ENCODE results near the gene AGPAT4.

AGPAT4 gene

DNA sequence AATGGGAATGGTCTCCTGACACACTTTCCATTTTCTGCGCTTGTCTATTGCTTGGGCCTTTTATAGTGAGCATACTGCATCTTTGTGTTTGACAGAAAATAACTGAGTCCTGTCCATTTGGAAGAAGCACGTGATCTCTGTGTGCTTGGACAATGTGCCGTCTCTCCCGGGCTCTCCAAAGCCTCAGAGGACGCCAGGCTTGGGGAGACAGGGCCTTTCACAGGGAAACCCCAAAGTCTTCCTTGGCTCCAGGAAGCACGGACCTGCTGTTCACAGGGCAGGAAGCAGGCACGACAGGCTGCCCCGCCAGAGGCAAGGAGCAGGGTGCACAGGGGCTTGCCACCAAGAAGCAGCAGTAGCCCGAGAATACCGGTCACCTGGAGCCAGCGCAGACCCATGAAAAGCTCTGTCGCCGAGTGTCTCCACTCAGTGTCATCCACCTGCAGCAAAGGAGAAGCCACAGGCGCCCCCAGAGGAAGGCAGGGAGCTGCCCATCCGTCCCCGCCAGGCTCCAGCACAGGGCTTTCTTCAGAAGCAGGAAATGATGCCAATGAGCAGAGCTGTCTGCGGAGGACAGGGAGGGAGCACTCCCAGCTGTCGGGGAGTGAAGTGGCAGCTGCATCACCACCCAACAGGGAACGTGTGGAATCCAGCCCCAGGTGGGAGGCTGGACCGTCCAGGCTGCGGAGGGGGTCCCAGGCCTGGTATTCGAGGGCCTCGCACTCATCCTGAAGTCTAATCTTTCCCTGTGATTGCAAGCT, 135.1 kb downstream of the AGPAT4 start:
- H3K4me2 ChIP-seq (ENCODE audit: low read length), result no peak overlapping the region
- TF ChIP-seq, protein P1, sequence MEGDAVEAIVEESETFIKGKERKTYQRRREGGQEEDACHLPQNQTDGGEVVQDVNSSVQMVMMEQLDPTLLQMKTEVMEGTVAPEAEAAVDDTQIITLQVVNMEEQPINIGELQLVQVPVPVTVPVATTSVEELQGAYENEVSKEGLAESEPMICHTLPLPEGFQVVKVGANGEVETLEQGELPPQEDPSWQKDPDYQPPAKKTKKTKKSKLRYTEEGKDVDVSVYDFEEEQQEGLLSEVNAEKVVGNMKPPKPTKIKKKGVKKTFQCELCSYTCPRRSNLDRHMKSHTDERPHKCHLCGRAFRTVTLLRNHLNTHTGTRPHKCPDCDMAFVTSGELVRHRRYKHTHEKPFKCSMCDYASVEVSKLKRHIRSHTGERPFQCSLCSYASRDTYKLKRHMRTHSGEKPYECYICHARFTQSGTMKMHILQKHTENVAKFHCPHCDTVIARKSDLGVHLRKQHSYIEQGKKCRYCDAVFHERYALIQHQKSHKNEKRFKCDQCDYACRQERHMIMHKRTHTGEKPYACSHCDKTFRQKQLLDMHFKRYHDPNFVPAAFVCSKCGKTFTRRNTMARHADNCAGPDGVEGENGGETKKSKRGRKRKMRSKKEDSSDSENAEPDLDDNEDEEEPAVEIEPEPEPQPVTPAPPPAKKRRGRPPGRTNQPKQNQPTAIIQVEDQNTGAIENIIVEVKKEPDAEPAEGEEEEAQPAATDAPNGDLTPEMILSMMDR (IDR thresholded peaks at IDR 0.05; ENCODE audit: low read depth, low read length, poor library complexity, severe bottlenecking), result no peak
- TF ChIP-seq EZH2phosphoT487 (IDR thresholded peaks at IDR 0.05; ENCODE audit: borderline replicate concordance, low read length), result no peak
- H3K27ac ChIP-seq (ENCODE audit: low read depth, low read length), result no peak overlapping the region
- H3K9me2 ChIP-seq (replicated peaks; ENCODE audit: control insufficient read depth, low read length), result no peaks in the 10 kb centered on the region
- no peaks in the 10 kb centered on the region for H3K9me3 ChIP-seq (ENCODE audit: control insufficient read depth, insufficient read depth, low read length)
- H3F3A ChIP-seq (ENCODE audit: control insufficient read depth, insufficient read depth), result no peaks in the 10 kb centered on the region
- no peaks in the 10 kb centered on the region for H3K36me3 ChIP-seq (ENCODE audit: control insufficient read depth, low read length)
- H3K4me1 ChIP-seq (ENCODE audit: control insufficient read depth, low read length), result no peaks in the 10 kb centered on the region
- no peaks in the 10 kb centered on the region for H4K20me1 ChIP-seq (ENCODE audit: control insufficient read depth, insufficient read depth, low read depth, low read length)
- H3K27me3 ChIP-seq (ENCODE audit: control insufficient read depth, low read length), result no peaks in the 10 kb centered on the region
- H3K4me3 ChIP-seq (ENCODE audit: low read length), result no peak overlapping the region
- H3K79me2 ChIP-seq (ENCODE audit: control insufficient read depth, low read length), result no peaks in the 10 kb centered on the region

DNA sequence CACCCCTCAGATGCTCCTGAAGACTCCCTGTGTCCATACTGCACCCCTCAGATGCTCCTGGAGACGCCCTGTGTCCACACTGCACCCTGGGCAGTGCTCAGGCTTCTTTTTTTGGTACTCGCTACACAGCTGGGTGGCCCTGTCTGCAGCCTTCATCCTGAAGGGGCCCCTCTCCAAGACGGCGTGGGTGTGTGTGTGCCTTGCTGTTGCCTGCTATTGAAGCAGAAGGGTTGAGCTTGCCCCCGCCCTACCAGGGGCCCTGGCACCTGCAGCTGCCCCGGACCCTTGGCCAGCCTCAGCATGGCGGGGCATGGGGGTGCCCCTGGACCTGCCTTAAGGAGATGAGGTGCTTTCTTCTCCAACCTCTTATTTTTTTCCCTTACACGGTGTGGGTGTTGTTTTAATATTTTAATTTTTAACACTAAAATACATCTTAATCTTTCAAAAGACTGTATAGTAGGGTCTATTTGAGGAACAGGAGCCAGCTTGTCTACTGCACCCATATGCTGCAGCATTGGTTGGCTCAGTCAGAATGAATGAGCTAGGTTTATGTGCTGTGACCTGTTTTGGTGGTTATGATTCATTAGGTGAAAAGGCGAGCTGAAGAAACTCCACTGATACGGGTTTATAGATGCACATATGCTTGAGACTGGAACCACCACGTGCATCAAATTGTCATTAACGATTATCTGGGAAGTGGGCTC, 135.9 kb downstream of the AGPAT4 start:
- no peak overlapping the region for H3K27ac ChIP-seq (ENCODE audit: low read depth, low read length)
- no peaks in the 10 kb centered on the region for H3K4me1 ChIP-seq (ENCODE audit: control insufficient read depth, low read length)
- no peaks in the 10 kb centered on the region for H3K36me3 ChIP-seq (ENCODE audit: control insufficient read depth, low read length)
- TF ChIP-seq EZH2phosphoT487 (IDR thresholded peaks at IDR 0.05; ENCODE audit: borderline replicate concordance, low read length), result no peak
- TF ChIP-seq, protein P1 (IDR thresholded peaks at IDR 0.05; ENCODE audit: low read depth, low read length, poor library complexity, severe bottlenecking), result no peak
- H3K4me3 ChIP-seq (ENCODE audit: low read length), result no peak overlapping the region
- no peak overlapping the region for H3K4me2 ChIP-seq (ENCODE audit: low read length)
- no peaks in the 10 kb centered on the region for H3K9me2 ChIP-seq (replicated peaks; ENCODE audit: control insufficient read depth, low read length)
- H3K27me3 ChIP-seq (ENCODE audit: control insufficient read depth, low read length), result no peaks in the 10 kb centered on the region
- H4K20me1 ChIP-seq (ENCODE audit: control insufficient read depth, insufficient read depth, low read depth, low read length), result no peaks in the 10 kb centered on the region
- no peaks in the 10 kb centered on the region for H3K79me2 ChIP-seq (ENCODE audit: control insufficient read depth, low read length)
- H3K9me3 ChIP-seq (ENCODE audit: control insufficient read depth, insufficient read depth, low read length), result no peaks in the 10 kb centered on the region
- no peaks in the 10 kb centered on the region for H3F3A ChIP-seq (ENCODE audit: control insufficient read depth, insufficient read depth)

DNA sequence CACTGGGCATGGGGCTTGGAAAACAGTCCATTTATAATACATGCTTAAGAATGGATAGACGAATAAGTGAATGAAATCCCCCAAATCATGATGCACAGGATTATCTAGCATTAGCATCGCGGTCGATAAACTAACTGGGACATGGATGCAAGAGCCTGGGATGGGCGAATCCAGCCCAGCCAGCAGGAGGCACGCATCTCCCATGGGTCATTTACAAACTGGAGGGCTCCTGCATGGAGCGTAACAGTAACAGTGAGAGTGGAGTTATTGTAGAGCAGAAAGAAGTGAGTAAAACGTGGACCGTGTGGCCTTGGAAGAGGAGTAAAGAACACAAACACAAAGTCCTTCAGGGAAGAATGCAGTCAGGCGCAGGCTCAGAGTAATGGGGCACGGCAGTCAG, 136.5 kb downstream of the AGPAT4 start:
- H3K4me2 ChIP-seq (ENCODE audit: low read length), result no peak overlapping the region
- H3K9me2 ChIP-seq (replicated peaks; ENCODE audit: control insufficient read depth, low read length), result no peaks in the 10 kb centered on the region
- no peak overlapping the region for H3K27ac ChIP-seq (ENCODE audit: low read depth, low read length)
- no peaks in the 10 kb centered on the region for H3K9me3 ChIP-seq (ENCODE audit: control insufficient read depth, insufficient read depth, low read length)
- H3K79me2 ChIP-seq (ENCODE audit: control insufficient read depth, low read length), result no peaks in the 10 kb centered on the region
- H3K4me1 ChIP-seq (ENCODE audit: control insufficient read depth, low read length), result no peaks in the 10 kb centered on the region
- no peaks in the 10 kb centered on the region for H4K20me1 ChIP-seq (ENCODE audit: control insufficient read depth, insufficient read depth, low read depth, low read length)
- no peaks in the 10 kb centered on the region for H3F3A ChIP-seq (ENCODE audit: control insufficient read depth, insufficient read depth)
- TF ChIP-seq, protein P1 (IDR thresholded peaks at IDR 0.05; ENCODE audit: low read depth, low read length, poor library complexity, severe bottlenecking), result no peak
- no peak for TF ChIP-seq EZH2phosphoT487 (IDR thresholded peaks at IDR 0.05; ENCODE audit: borderline replicate concordance, low read length)
- H3K4me3 ChIP-seq (ENCODE audit: low read length), result no peak overlapping the region
- H3K36me3 ChIP-seq (ENCODE audit: control insufficient read depth, low read length), result peaks cover 3% of the 10 kb centered on the region; the same call in 1 of the 2 replicates
- H3K27me3 ChIP-seq (ENCODE audit: control insufficient read depth, low read length), result no peaks in the 10 kb centered on the region

Data from DOHH2 (cell line).